ENCODE measurements around the gene TULP4.
A peak's percentile ranks its signal among the peaks of the same experiment; 100 is the strongest.
"Not testable (repeated sequence)": the region's sequence is repeated elsewhere in the genome, so short reads cannot be mapped to it uniquely, and the experiment has no call there.

TULP4 gene

GRCh38 chr6:158501360-158502262 lies 189.3 kb downstream of the TULP4 start:
- no peak for DNase-seq (ENCODE audit: low read depth in 3 of 3)

- no peak for DNase-seq (ENCODE audit: low read depth in 3 of 3)
These were observed 190.1 kb downstream of the TULP4 start for GRCh38 chr6:158502263-158502950.

- DNase-seq (ENCODE audit: low read depth in 3 of 3), result no peak
These were observed 191.0 kb downstream of the TULP4 start for GRCh38 chr6:158503222-158503621.

GRCh38 chr6:158503846-158504245 lies 191.6 kb downstream of the TULP4 start:
- DNase-seq (ENCODE audit: low read depth in 3 of 3), result no peak

GRCh38 chr6:158505194-158505593 lies 192.9 kb downstream of the TULP4 start:
- no peak for DNase-seq (ENCODE audit: low read depth in 3 of 3)

- DNase-seq (ENCODE audit: low read depth in 3 of 3), result no peak
These were observed 194.3 kb downstream of the TULP4 start for GRCh38 chr6:158506601-158507000.

GRCh38 chr6:158507174-158507573 lies 194.9 kb downstream of the TULP4 start:
- no peak for DNase-seq (ENCODE audit: low read depth in 3 of 3)

GRCh38 chr6:158508450-158508849 lies 196.2 kb downstream of the TULP4 start:
- no peak for DNase-seq (ENCODE audit: low read depth in 3 of 3)

GRCh38 chr6:158509465-158509864 lies 197.2 kb downstream of the TULP4 start:
- DNase-seq (ENCODE audit: low read depth in 3 of 3), result no peak

GRCh38 chr6:158512809-158513208 lies 200.5 kb downstream of the TULP4 start:
- no peak for DNase-seq (ENCODE audit: low read depth in 3 of 3)

GRCh38 chr6:158514176-158514575 lies 201.9 kb downstream of the TULP4 start:
- no peak for DNase-seq (ENCODE audit: low read depth in 3 of 3)

- no peak for DNase-seq (ENCODE audit: low read depth in 3 of 3)
These were observed 202.7 kb downstream of the TULP4 start for GRCh38 chr6:158514991-158515390.

- no peak for DNase-seq (ENCODE audit: low read depth in 3 of 3)
These were observed 203.8 kb downstream of the TULP4 start for GRCh38 chr6:158516098-158516497.

GRCh38 chr6:158517038-158517437 lies 204.8 kb downstream of the TULP4 start:
- DNase-seq (ENCODE audit: low read depth in 3 of 3), result no peak

- no peak for DNase-seq (ENCODE audit: low read depth in 3 of 3)
These were observed 205.3 kb downstream of the TULP4 start for GRCh38 chr6:158517581-158517980.

- peak; percentile 14 to 58 (median 27) for DNase-seq (ENCODE audit: low read depth in 3 of 3)
These were observed 206.2 kb downstream of the TULP4 start for GRCh38 chr6:158518191-158519127.

- DNase-seq (ENCODE audit: low read depth in 3 of 3), result no peak
These were observed 207.0 kb downstream of the TULP4 start for GRCh38 chr6:158519300-158519699.

- no peak for DNase-seq (ENCODE audit: low read depth in 3 of 3)
These were observed 207.5 kb downstream of the TULP4 start for GRCh38 chr6:158519761-158520160.

GRCh38 chr6:158520975-158521374 lies 208.7 kb downstream of the TULP4 start:
- DNase-seq (ENCODE audit: low read depth in 3 of 3), result not testable (repeated sequence)

GRCh38 chr6:158521759-158522158 lies 209.5 kb downstream of the TULP4 start:
- DNase-seq (ENCODE audit: low read depth in 3 of 3), result no peak

GRCh38 chr6:158522616-158523015 lies 210.4 kb downstream of the TULP4 start:
- no peak for DNase-seq (ENCODE audit: low read depth in 3 of 3)

- DNase-seq (ENCODE audit: low read depth in 3 of 3), result no peak
These were observed 212.0 kb downstream of the TULP4 start for GRCh38 chr6:158524311-158524710.
